GM19025 (cell line): ENCODE results near the gene FCER2.

ENCODE experiments used
- ATAC-seq: cut with Tn5 transposase; IDR thresholded peaks from one replicate; pipeline ENCODE4 v1.9.1; 2021; ENCODE audit warnings: mild to moderate bottlenecking, low read depth, moderate library complexity; ENCODE audit not compliant: unreplicated experiment

Gene FCER2

GRCh38 chr19:7734220-7735203 is 32.6 kb upstream of the FCER2 start:
- no peak for ATAC-seq

GRCh38 chr19:7733376-7733775 is 31.4 kb upstream of the FCER2 start:
- no peak for ATAC-seq

GRCh38 chr19:7732045-7732444 is 30.1 kb upstream of the FCER2 start, which contains the start of gene CLEC4G:
Gene CLEC4G (minus strand): TSS chr19:7732110. CDS start chr19:7732102, 8 bp downstream.
- ATAC-seq: no peak

GRCh38 chr19:7731615-7732014 is 29.7 kb upstream of the FCER2 start:
- no peak for ATAC-seq

- ATAC-seq: no peak
Measured at GRCh38 chr19:7731218-7731595, 29.3 kb upstream of the FCER2 start.

- ATAC-seq: no peak
Measured at GRCh38 chr19:7730286-7731217, 28.6 kb upstream of the FCER2 start.

GRCh38 chr19:7729831-7730285 is 27.9 kb upstream of the FCER2 start:
- no peak for ATAC-seq

- ATAC-seq: no peak
Measured at GRCh38 chr19:7729211-7729610, 27.3 kb upstream of the FCER2 start.

- ATAC-seq: no peak
Measured at GRCh38 chr19:7725791-7726190, 23.9 kb upstream of the FCER2 start.

GRCh38 chr19:7722231-7722651 is 20.3 kb upstream of the FCER2 start:
- no peak for ATAC-seq

GRCh38 chr19:7720351-7720750 is 18.4 kb upstream of the FCER2 start:
- no peak for ATAC-seq

GRCh38 chr19:7718668-7719067 is 16.7 kb upstream of the FCER2 start:
- ATAC-seq: no peak

GRCh38 chr19:7716762-7717161 is 14.8 kb upstream of the FCER2 start:
- ATAC-seq: no peak

GRCh38 chr19:7715671-7716070 is 13.7 kb upstream of the FCER2 start:
- no peak for ATAC-seq

- no peak for ATAC-seq
Measured at GRCh38 chr19:7710616-7711015, 8.7 kb upstream of the FCER2 start.

GRCh38 chr19:7709932-7710460 is 8.1 kb upstream of the FCER2 start:
- ATAC-seq: no peak

- no peak for ATAC-seq
Measured at GRCh38 chr19:7706955-7707456, 5.1 kb upstream of the FCER2 start.

GRCh38 chr19:7706188-7706954 is 4.4 kb upstream of the FCER2 start:
- no peak for ATAC-seq

GRCh38 chr19:7705387-7706187 is 3.7 kb upstream of the FCER2 start:
- peak; percentile 42 for ATAC-seq
